ENCODE measurements around the gene ZNF726.

- no peak for TF ChIP-seq EZH2 (IDR thresholded peaks at IDR 0.05)
- TF ChIP-seq POLR2AphosphoS5 (IDR thresholded peaks at IDR 0.05; ENCODE audit: borderline replicate concordance, low read depth, low read length), result no peak
- no peak for TF ChIP-seq FOXP2 (optimal IDR thresholded peaks at IDR 0.05; ENCODE audit: control extremely low read depth, extremely low read length, insufficient read depth)
Measured at GRCh38 chr19:23980805-23981204, 66.1 kb downstream of the ZNF726 start.

Data from SK-N-MC (cell line).